K562 (cell line): Measurements from ENCODE around the gene NR3C2. TPM values are rescaled to one million over a fixed set of nuclear protein-coding genes. Genes with fewer than 3 reads are reported as not detected.
A peak's percentile ranks its signal among the peaks of the same experiment; 100 is the strongest.

Experiments used
- ATAC-seq: fragments of 200-7000 bp; cut with Tn5 transposase; 3 replicates; pipeline ENCODE4 v1.9.1; 2020; ENCODE audit warnings: moderate library complexity
- BruUV-seq: library from RNA; stranded (reverse); fragments of 400-500 nt; replicated peaks from 2 replicates; lab custom pipeline; 2021; lab: Mats Ljungman, UMichigan
- CTCF ChIA-PET: fragments of 300-600 bp; formaldehyde crosslinking; extraction: SDS; loops from one replicate; lab custom pipeline; 2021; ENCODE audit warnings: low intra/inter-chr PET ratio; lab: Yijun Ruan, JAX
- POLR2A ChIA-PET: fragments of 300-600, 350-650 bp; sonication (Branson Sonifier 250); formaldehyde crosslinking; extraction: SDS; loops from one replicate; lab custom pipeline; 2021; ENCODE audit warnings: antibody characterized with exemption, inconsistent platforms; lab: Yijun Ruan, JAX
- DNase-seq, 4 experiments: peaks; one replicate each; pipeline versions ENCODE4 v3.0.0 to v3.0.0-alpha.2; 2011 to 2018; ENCODE audit warnings: low spot score in 3 of 4, mixed read lengths in 3 of 4; ENCODE audit errors: extremely low read depth in 1 of 4
- FAIRE-seq: peaks from 2 replicates; lab custom pipeline; 2011; peaks lifted over from hg19 to GRCh38; lab: Jason Lieb, UNC
- H2AFZ ChIP-seq: 2 replicates; pipeline ENCODE4 v1.6.0; 2011; ENCODE audit warnings: low read depth, low read length, control low read depth, inconsistent platforms
- H3K27ac ChIP-seq: fragments of 200-600 bp; 3 replicates; pipeline ENCODE4 v1.8.0; 2011; ENCODE audit warnings: low read depth, mild to moderate bottlenecking, control low read depth, inconsistent platforms, low read length, moderate library complexity, mixed read lengths; ENCODE audit errors: extremely low read depth
- H3K27me3 ChIP-seq, 2 experiments: fragments of 300-600 bp in 1 of 2; 2 replicates in 1 of 2; 3 replicates in 1 of 2; pipeline versions ENCODE4 v1.6.0 to v1.8.0; 2011; ENCODE audit warnings: inconsistent platforms in 2 of 2, low read length in 2 of 2, mild to moderate bottlenecking in 1 of 2, mixed read lengths in 1 of 2, moderate library complexity in 1 of 2; ENCODE audit not compliant: control insufficient read depth in 2 of 2, insufficient read depth in 2 of 2
- H3K36me3 ChIP-seq: fragments of 300-600 bp; 3 replicates; pipeline ENCODE4 v1.8.0; 2011; ENCODE audit warnings: mild to moderate bottlenecking, low read length, inconsistent platforms; ENCODE audit not compliant: control insufficient read depth, insufficient read depth
- H3K4me1 ChIP-seq, 2 experiments: fragments of 200-600 bp in 1 of 2; replicated peaks in 1 of 2; 2 replicates in 1 of 2; 3 replicates in 1 of 2; pipeline versions ENCODE4 v1.5.1 to v1.8.0; 2011; ENCODE audit warnings: inconsistent platforms in 2 of 2, low read length in 2 of 2, mild to moderate bottlenecking in 1 of 2, mixed read lengths in 1 of 2, moderate library complexity in 1 of 2; ENCODE audit not compliant: control insufficient read depth in 2 of 2, insufficient read depth in 2 of 2
- H3K4me2 ChIP-seq: 2 replicates; pipeline ENCODE4 v1.6.1; 2011; ENCODE audit warnings: low read length, control low read depth, inconsistent platforms, mixed read lengths; ENCODE audit not compliant: insufficient read depth
- H3K4me3 ChIP-seq: fragments of 200-600 bp; sonication (generic), shearing (Covaris generic); 2 replicates; pipeline ENCODE4 v1.5.1; 2016; ENCODE audit warnings: control low read depth, inconsistent platforms
- H3K79me2 ChIP-seq: fragments of 200-600 bp; 3 replicates; pipeline ENCODE4 v1.8.0; 2011; ENCODE audit warnings: low read length, inconsistent platforms; ENCODE audit not compliant: control insufficient read depth, insufficient read depth
- H3K9ac ChIP-seq, 2 experiments: 2 replicates each; pipeline versions ENCODE4 v1.6.0 to v1.6.1; 2011; ENCODE audit warnings: low read depth in 2 of 2, low read length in 2 of 2, control low read depth in 1 of 2, inconsistent platforms in 1 of 2, mild to moderate bottlenecking in 1 of 2, mixed read lengths in 1 of 2; ENCODE audit not compliant: insufficient read depth in 1 of 2
- H3K9me1 ChIP-seq: one replicate; pipeline ENCODE4 v1.6.0; 2011; ENCODE audit warnings: inconsistent platforms, mild to moderate bottlenecking, low read length, moderate library complexity; ENCODE audit not compliant: control insufficient read depth, insufficient read depth
- H3K9me3 ChIP-seq: replicated peaks from 2 replicates; pipeline ENCODE4 v1.5.1; 2011; ENCODE audit warnings: low read depth, low read length, inconsistent platforms; ENCODE audit not compliant: control insufficient read depth, insufficient read depth
- H4K20me1 ChIP-seq: replicated peaks from 2 replicates; pipeline ENCODE4 v1.6.1; 2011; ENCODE audit warnings: low read length, inconsistent platforms, mixed read lengths; ENCODE audit not compliant: control insufficient read depth, insufficient read depth
- ATF2 ChIP-seq: sonication (generic); formaldehyde crosslinking; IDR thresholded peaks from 2 replicates; pipeline ENCODE4 v1.8.1; 2022; ENCODE audit warnings: missing genetic modification reagents
- CTBP1 ChIP-seq: fragments of 450-650 bp; IDR thresholded peaks from 2 replicates; pipeline ENCODE4 v1.6.1; 2016; ENCODE audit warnings: borderline replicate concordance
- E2F1 ChIP-seq: sonication (generic); formaldehyde crosslinking; IDR thresholded peaks from 2 replicates; pipeline ENCODE4 v1.8.1; 2023; ENCODE audit warnings: mild to moderate bottlenecking, missing genetic modification reagents, moderate library complexity
- MCM3 ChIP-seq: fragments of 450-650 bp; IDR thresholded peaks from 2 replicates; pipeline ENCODE4 v1.6.1; 2016
- SAP30 ChIP-seq: fragments of 200-600 bp; sonication (generic); IDR thresholded peaks from 2 replicates; pipeline ENCODE4 v1.6.1; 2012; ENCODE audit warnings: borderline replicate concordance, low read depth, mild to moderate bottlenecking, moderate library complexity, low read length, control low read depth, inconsistent platforms; ENCODE audit not compliant: insufficient read depth, poor library complexity, severe bottlenecking
- ZNF316 ChIP-seq: fragments of 450-650 bp; IDR thresholded peaks from 2 replicates; pipeline ENCODE4 v1.6.1; 2016
- WGBS: fragments of 100-300 bp; shearing (Covaris generic); methylation state at CpG from one replicate; pipeline ENCODE4 v1.1.6; 2016; ENCODE audit warnings: low coverage, mixed read lengths; ENCODE audit not compliant: insufficient coverage; ENCODE audit errors: missing lambda C conversion rate; 5-methylcytosine and 5-hydroxymethylcytosine counted together
- in situ Hi-C: fragments of 300-500 bp; cut with MboI; formaldehyde crosslinking; loops from 4 replicates; pipeline ENCODE4 v1.15.0; 2018; ENCODE audit warnings: inconsistent platforms, mixed read lengths
- intact Hi-C: fragments of 100-400 bp; cut with micrococcal nuclease; formaldehyde crosslinking; loops from 2 replicates; pipeline ENCODE4 v1.14.2; 2022
- polyA plus RNA-seq, 8 experiments: library from polyadenylated mRNA; depleted of rRNA in 4 of 8; stranded (reverse) in 5 of 8; unstranded in 3 of 8; fragments of >200 nt; fragmentation: Nextera tagmentation in 2 of 8; fragmentation: Illumina TruSeq in 1 of 8; extraction: Ambion mirVana in 2 of 8; extraction: Trizol in 1 of 8; gene quantifications; 2 replicates each; pipeline versions ENCODE4 v1.2.1 to v1.2.3, GENCODE V29; 2011 to 2014; ENCODE audit warnings: inconsistent platforms in 1 of 8, missing spikeins in 1 of 8
- total RNA-seq, 7 experiments: library from RNA; depleted of rRNA in 6 of 7; stranded (reverse); fragments of >200 nt in 6 of 7; fragmentation: Illumina TruSeq in 2 of 7; extraction: Trizol in 2 of 7; gene quantifications; 2 replicates each; pipeline versions ENCODE4 v1.2.1 to v1.2.3, GENCODE V29; 2011 to 2021; ENCODE audit warnings: low replicate concordance in 1 of 7

Gene NR3C2
- total and polyA plus RNA-seq, 9 of the 15 experiments (the other 6 are each of a cell fraction or from before 2014, with no cell fraction given), result 0.01 to 0.28 (median 0.16) TPM; not detected in 2

- intact Hi-C loops, result no loop called here
- CTCF ChIA-PET, result no interaction called here
- Histone ChIP-seq H4K20me1 (no peaks in the 10 kb centered on the region), H3K9me3 (no peaks in the 10 kb centered on the region), H3K79me2 (no peaks in the 10 kb centered on the region), H3K4me2 (no peak overlapping the region), H3K9ac (no peak overlapping the region), H3K4me3 (no peak overlapping the region), H3K36me3 (no peaks in the 10 kb centered on the region), H2AFZ (no peak overlapping the region), H3K9me1 (no peaks in the 10 kb centered on the region), H3K27ac (no peak overlapping the region), H3K4me1 (no peaks in the 10 kb centered on the region), H3K27me3 (no peaks in the 10 kb centered on the region)
- POLR2A ChIA-PET, result no interaction called here
- in situ Hi-C loops, result no loop called here
- BruUV-seq, result no TSS peak
- WGBS, result 0% methylated on average over 2 of the region's 2 CpGs
- ATAC-seq (no peak), FAIRE-seq (no peak), DNase-seq (no peak)
- TF ChIP-seq ATF2 (CRISPR knock-in tag) (no peak), CTBP1 (no peak), E2F1 (CRISPR knock-in tag) (no peak), MCM3 (no peak), ZNF316 (0 out of 2 replicates have a peak, but pooled peaks have one; percentile 8), SAP30 (no peak)
Observed at GRCh38 chr4:148412460-148412994, 29.7 kb downstream of the NR3C2 start.
